Activated naive CD8-positive, alpha-beta T cell treated with anti-CD3 and anti-CD28 coated beads, Interleukin-2, amount 50 U/mL, for 24 hours (primary cell): ENCODE measurements around the gene HDAC7.

Experiments used
- ATAC-seq: fragments of 150-1000 bp; cut with Tn5 transposase; one replicate; pipeline ENCODE4 v1.10.0; 2021
- DNase-seq: peaks from one replicate; pipeline ENCODE4 v3.0.0; 2021
- H3K27ac Mint-ChIP-seq: one replicate; pipeline ENCODE4 v1.8.0; 2021; ENCODE audit warnings: mild to moderate bottlenecking, mixed read lengths
- H3K27me3 Mint-ChIP-seq: one replicate; pipeline ENCODE4 v1.8.0; 2021; ENCODE audit warnings: mixed read lengths
- H3K36me3 Mint-ChIP-seq: one replicate; pipeline ENCODE4 v1.8.0; 2021; ENCODE audit warnings: low read depth, mixed read lengths
- H3K4me1 Mint-ChIP-seq: one replicate; pipeline ENCODE4 v1.8.0; 2021; ENCODE audit warnings: mixed read lengths
- H3K4me3 Mint-ChIP-seq: one replicate; pipeline ENCODE4 v1.8.0; 2021; ENCODE audit warnings: mild to moderate bottlenecking, moderate library complexity, mixed read lengths
- H3K9me3 Mint-ChIP-seq: one replicate; pipeline ENCODE4 v1.8.0; 2021; ENCODE audit warnings: mixed read lengths

The HDAC7 gene

GRCh38 chr12:47779943-47780504 is 39.7 kb downstream of the HDAC7 start:
- Mint-ChIP-seq H3K9me3 (no peaks in the 10 kb centered on the region), H3K4me3 (no peak overlapping the region), H3K27me3 (no peaks in the 10 kb centered on the region), H3K36me3 (peaks cover 14% of the 10 kb centered on the region), H3K27ac (no peak overlapping the region), H3K4me1 (peaks cover 25% of the 10 kb centered on the region)
- DNase-seq: no peak
- peak; percentile 9 for ATAC-seq

GRCh38 chr12:47779301-47779942 is 40.3 kb downstream of the HDAC7 start:
- no peaks in the 10 kb centered on the region for H3K27me3 Mint-ChIP-seq
- no peak overlapping the region for H3K4me3 Mint-ChIP-seq
- peaks cover 30% of the 10 kb centered on the region for H3K4me1 Mint-ChIP-seq
- ATAC-seq (peak; percentile 80), DNase-seq (peak; percentile 94)
- peaks cover 8% of the 10 kb centered on the region for H3K36me3 Mint-ChIP-seq
- no peak overlapping the region for H3K27ac Mint-ChIP-seq
- H3K9me3 Mint-ChIP-seq: no peaks in the 10 kb centered on the region

- peaks cover 7% of the 10 kb centered on the region for H3K36me3 Mint-ChIP-seq
- DNase-seq (no peak), ATAC-seq (no peak)
- H3K4me3 Mint-ChIP-seq: no peak overlapping the region
- H3K27me3 Mint-ChIP-seq: no peaks in the 10 kb centered on the region
- H3K4me1 Mint-ChIP-seq: peaks cover 36% of the 10 kb centered on the region
- H3K9me3 Mint-ChIP-seq: no peaks in the 10 kb centered on the region
- no peak overlapping the region for H3K27ac Mint-ChIP-seq
Observed at GRCh38 chr12:47778881-47779280, 40.8 kb downstream of the HDAC7 start.

- DNase-seq (no peak), ATAC-seq (no peak)
- peaks cover 39% of the 10 kb centered on the region for H3K4me1 Mint-ChIP-seq
- no peaks in the 10 kb centered on the region for H3K9me3 Mint-ChIP-seq
- H3K27me3 Mint-ChIP-seq: no peaks in the 10 kb centered on the region
- H3K4me3 Mint-ChIP-seq: no peak overlapping the region
- H3K27ac Mint-ChIP-seq: peak overlapping the region; percentile 34
- peaks cover 5% of the 10 kb centered on the region for H3K36me3 Mint-ChIP-seq
Observed at GRCh38 chr12:47777741-47778558, 41.8 kb downstream of the HDAC7 start.

- DNase-seq (no peak), ATAC-seq (no peak)
- H3K36me3 Mint-ChIP-seq: no peaks in the 10 kb centered on the region
- H3K27ac Mint-ChIP-seq: no peak overlapping the region
- H3K4me3 Mint-ChIP-seq: no peak overlapping the region
- peaks cover 42% of the 10 kb centered on the region for H3K4me1 Mint-ChIP-seq
- H3K9me3 Mint-ChIP-seq: no peaks in the 10 kb centered on the region
- peaks cover 2% of the 10 kb centered on the region for H3K27me3 Mint-ChIP-seq
Observed at GRCh38 chr12:47777151-47777550, 42.6 kb downstream of the HDAC7 start.

GRCh38 chr12:47776471-47777143 is 43.1 kb downstream of the HDAC7 start:
- no peaks in the 10 kb centered on the region for H3K36me3 Mint-ChIP-seq
- no peak for DNase-seq
- no peak overlapping the region for H3K4me3 Mint-ChIP-seq
- H3K27me3 Mint-ChIP-seq: peaks cover 2% of the 10 kb centered on the region
- ATAC-seq: no peak
- H3K4me1 Mint-ChIP-seq: peaks cover 42% of the 10 kb centered on the region
- H3K27ac Mint-ChIP-seq: peak overlapping the region; percentile 39
- no peaks in the 10 kb centered on the region for H3K9me3 Mint-ChIP-seq

DNA sequence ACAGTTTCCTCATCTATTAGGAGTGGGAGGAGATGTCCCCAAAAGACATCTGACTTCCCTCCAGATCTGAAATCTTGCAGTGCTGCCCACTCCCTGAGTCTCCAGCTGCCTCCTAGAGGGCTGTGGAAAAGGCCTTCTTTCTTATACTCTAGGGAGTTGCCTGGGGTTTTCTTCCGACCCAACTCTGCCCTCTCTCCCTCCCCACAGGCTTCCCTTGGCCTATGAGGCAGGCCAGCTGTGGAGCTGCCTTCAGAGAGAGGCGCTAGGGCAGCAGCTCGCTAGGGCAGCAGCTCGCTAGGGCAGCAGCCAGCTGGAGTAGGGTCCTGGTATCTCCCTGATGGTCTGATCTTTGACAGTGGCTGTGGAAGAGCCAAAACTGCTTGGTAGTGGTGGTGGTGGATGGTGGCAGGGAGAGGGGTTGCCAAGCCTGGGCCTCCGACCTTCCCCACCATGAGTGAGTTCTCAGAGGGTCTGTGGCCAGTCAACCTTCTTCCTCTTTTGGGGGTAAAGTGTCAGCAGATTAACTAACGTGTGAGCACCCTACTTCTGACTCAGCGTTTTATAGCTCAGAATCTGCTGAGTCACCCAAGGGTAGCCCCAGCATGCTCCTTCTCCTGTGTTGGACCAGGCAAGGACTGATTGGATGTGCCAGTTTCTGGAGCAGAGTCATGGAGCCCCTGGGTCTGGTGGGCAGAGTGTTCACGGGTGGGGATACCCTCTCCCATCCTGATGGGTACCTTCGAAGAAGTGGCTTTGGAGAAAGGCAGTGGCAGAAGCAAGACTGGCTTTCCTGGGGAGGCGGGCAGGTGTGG is 44.4 kb downstream of the HDAC7 start:
- peaks cover 42% of the 10 kb centered on the region for H3K4me1 Mint-ChIP-seq
- H3K27me3 Mint-ChIP-seq: peaks cover 2% of the 10 kb centered on the region
- no peak overlapping the region for H3K4me3 Mint-ChIP-seq
- no peaks in the 10 kb centered on the region for H3K9me3 Mint-ChIP-seq
- H3K36me3 Mint-ChIP-seq: no peaks in the 10 kb centered on the region
- DNase-seq (no peak), ATAC-seq (no peak)
- H3K27ac Mint-ChIP-seq: peak overlapping the region; percentile 53

DNA sequence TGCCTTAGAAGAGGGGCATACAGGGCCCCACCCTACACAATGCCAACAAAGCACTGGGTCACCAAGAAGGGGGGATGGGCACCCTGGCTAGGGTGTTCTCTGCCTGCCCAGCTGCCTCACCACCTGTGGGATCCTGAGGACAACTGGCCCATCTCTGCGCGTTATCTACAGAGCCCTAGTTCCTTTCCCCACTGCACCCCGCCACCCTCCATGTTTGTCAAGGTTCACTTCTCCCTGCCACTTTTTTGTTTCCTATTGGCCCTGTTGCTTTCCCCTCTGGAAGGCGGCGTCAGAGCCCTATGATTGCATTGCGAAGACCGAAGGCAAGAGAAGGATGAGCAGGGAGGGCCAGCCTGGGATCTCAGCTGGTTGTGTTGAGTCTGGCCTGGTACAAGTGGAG is 45.0 kb downstream of the HDAC7 start:
- ATAC-seq: no peak
- H3K9me3 Mint-ChIP-seq: no peaks in the 10 kb centered on the region
- H3K36me3 Mint-ChIP-seq: no peaks in the 10 kb centered on the region
- no peak overlapping the region for H3K4me3 Mint-ChIP-seq
- H3K4me1 Mint-ChIP-seq: peaks cover 42% of the 10 kb centered on the region
- H3K27ac Mint-ChIP-seq: peak overlapping the region; percentile 42
- no peak for DNase-seq
- H3K27me3 Mint-ChIP-seq: peaks cover 2% of the 10 kb centered on the region

DNA sequence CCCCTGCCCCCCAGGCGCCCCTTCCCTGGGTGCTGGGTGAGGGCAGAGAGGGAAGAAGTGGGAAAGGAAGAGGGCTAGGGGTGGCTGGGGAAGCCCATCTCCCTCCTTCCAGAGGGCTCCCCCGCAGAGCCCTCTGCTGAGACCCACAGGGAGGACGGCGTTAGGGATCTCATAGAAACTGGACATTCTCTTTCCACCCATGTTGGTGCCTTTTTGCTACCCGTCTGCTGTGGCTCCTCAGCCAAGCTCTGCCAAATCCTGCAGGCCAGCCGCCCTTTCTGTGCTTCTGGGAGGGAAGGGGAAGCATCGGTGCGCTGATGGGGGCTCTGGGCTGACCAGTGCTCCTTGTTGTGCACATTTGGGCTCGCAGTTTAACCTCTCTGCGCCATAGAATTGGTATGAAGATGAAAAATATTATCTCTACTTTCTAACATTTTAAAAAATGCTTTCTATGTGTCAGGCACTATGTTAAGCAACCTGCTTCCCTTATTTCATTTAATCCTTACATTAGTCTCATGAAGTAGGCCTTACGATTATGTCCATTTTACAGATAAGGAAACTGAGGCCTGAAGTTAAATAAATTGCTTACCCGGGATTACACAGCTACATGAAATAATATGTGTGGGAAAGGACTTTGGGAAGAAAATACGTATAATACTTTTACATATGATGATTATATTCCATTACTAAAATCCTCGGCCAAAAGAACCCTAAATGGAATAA is 45.7 kb downstream of the HDAC7 start:
- H3K4me3 Mint-ChIP-seq: peak overlapping the region; percentile 82
- H3K27ac Mint-ChIP-seq: peak overlapping the region; percentile 7
- peaks cover 2% of the 10 kb centered on the region for H3K27me3 Mint-ChIP-seq
- no peaks in the 10 kb centered on the region for H3K9me3 Mint-ChIP-seq
- DNase-seq (no peak), ATAC-seq (no peak)
- peaks cover 36% of the 10 kb centered on the region for H3K4me1 Mint-ChIP-seq
- H3K36me3 Mint-ChIP-seq: no peaks in the 10 kb centered on the region

DNA sequence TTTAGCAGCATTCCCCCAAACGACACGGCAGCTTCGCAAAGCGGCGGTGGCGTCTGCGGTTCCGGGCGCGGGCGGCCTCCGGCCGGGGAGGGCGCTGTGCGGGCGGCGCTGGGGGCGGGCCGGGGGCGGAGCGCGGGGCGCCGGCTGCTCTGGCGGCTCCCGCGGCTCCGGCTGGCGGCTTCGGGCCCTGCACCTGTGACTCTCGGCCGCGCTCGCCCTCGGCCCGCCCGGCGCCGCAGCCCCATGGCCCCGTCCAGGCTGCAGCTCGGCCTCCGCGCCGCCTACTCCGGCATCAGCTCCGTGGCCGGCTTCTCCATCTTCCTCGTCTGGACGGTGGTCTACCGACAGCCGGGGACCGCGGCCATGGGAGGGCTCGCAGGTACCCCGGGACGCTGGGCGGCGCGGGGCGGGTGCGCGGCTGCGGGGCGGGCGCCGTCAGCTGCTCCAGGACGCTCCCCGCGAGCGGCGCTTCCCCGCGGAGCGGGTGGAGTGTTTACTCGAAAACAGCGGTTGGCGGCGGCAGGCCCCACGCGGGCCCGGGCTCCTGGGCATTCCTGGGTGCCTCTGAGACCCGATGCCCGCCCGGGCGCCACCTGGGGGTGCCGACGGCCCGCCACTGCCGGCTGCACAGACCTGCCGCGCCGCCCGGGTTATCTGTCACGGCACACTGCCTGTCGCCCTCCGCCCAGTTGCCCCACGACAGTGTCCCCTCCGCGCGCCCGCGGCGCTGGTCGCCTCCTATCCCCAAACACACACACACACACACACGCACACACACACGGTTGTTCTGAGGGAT is 46.4 kb downstream of the HDAC7 start, which contains the start of gene SLC48A1:
SLC48A1 (plus strand) TSS at position 177 of the 796 bp plus-strand sequence; CDS start at position 244, 67 bp downstream.
- peak within 1 kb of the TSS; percentile 82 for H3K4me3 Mint-ChIP-seq
- peak within 1 kb of the TSS; percentile 67 for H3K27ac Mint-ChIP-seq
- H3K9me3 Mint-ChIP-seq: no peaks in the 10 kb centered on the region
- H3K36me3 Mint-ChIP-seq: no peaks in the 10 kb centered on the region
- ATAC-seq (peak; percentile 60), DNase-seq (peak; percentile 77)
- peaks cover 2% of the 10 kb centered on the region for H3K27me3 Mint-ChIP-seq
- peaks cover 32% of the 10 kb centered on the region for H3K4me1 Mint-ChIP-seq

- no peak for DNase-seq
- Mint-ChIP-seq H3K4me1 (peaks cover 32% of the 10 kb centered on the region), H3K36me3 (no peaks in the 10 kb centered on the region), H3K27ac (peak overlapping the region; percentile 67), H3K9me3 (no peaks in the 10 kb centered on the region), H3K4me3 (peak overlapping the region; percentile 71), H3K27me3 (peaks cover 2% of the 10 kb centered on the region)
- ATAC-seq: no peak
Observed at GRCh38 chr12:47772738-47773061, 47.0 kb downstream of the HDAC7 start.

DNA sequence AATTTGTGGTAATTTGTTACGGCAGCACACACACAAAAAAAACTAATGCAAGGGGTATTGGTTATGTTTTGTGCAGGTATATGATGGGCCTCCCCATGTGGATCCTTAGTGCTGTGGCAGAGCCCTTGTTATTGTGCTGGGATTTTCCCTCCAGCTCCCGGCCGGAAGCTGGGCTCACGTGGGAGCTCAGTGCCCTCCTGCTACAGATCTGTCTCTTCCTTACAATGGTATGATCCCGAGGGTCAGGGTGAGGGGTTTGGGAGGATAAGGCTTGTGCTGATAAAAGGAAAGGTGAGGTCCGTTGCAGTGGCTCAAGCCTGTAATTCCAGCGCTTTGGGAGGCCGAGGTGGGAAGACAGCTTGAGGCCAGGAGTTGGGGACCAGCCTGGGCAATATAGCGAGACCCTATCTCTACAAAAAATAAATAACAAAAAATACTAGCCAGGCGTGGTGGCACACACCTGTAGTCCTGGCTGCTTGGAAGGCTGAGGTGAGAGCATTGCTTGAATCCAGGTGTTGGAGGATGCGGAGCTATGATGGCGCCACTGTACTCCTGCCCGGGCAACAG is 47.5 kb downstream of the HDAC7 start:
- Mint-ChIP-seq H3K4me1 (peaks cover 32% of the 10 kb centered on the region), H3K27me3 (peaks cover 2% of the 10 kb centered on the region), H3K9me3 (no peaks in the 10 kb centered on the region), H3K36me3 (no peaks in the 10 kb centered on the region), H3K27ac (peak overlapping the region; percentile 67), H3K4me3 (peak overlapping the region; percentile 71)
- DNase-seq (no peak), ATAC-seq (no peak)

- H3K27me3 Mint-ChIP-seq: peaks cover 2% of the 10 kb centered on the region
- no peak overlapping the region for H3K27ac Mint-ChIP-seq
- peaks cover 29% of the 10 kb centered on the region for H3K4me1 Mint-ChIP-seq
- no peak for DNase-seq
- no peak overlapping the region for H3K4me3 Mint-ChIP-seq
- ATAC-seq: no peak
- no peaks in the 10 kb centered on the region for H3K36me3 Mint-ChIP-seq
- H3K9me3 Mint-ChIP-seq: no peaks in the 10 kb centered on the region
Observed at GRCh38 chr12:47771304-47771703, 48.4 kb downstream of the HDAC7 start.
